IMR-90 (cell line): ENCODE measurements around the gene CLEC16A. TPM values are rescaled to one million over a fixed set of nuclear protein-coding genes. Genes with fewer than 3 reads are reported as not detected.

Experiments
- ATAC-seq: fragments of 200-7000 bp; cut with Tn5 transposase; 2 replicates; pipeline ENCODE4 v1.9.1; 2020; ENCODE audit warnings: low read depth, mild to moderate bottlenecking, moderate library complexity
- BruUV-seq: library from RNA; stranded (reverse); fragments of 400-500 nt; replicated peaks from 2 replicates; lab custom pipeline; 2021; lab: Mats Ljungman, UMichigan
- CTCF ChIA-PET: fragments of 300-600 bp; formaldehyde crosslinking; extraction: SDS; loops from one replicate; lab custom pipeline; 2021; ENCODE audit warnings: antibody characterized with exemption; lab: Yijun Ruan, JAX
- POLR2A ChIA-PET: fragments of 300-600 bp; sonication (Branson Sonifier 250); formaldehyde crosslinking; loops from one replicate; lab custom pipeline; 2022; ENCODE audit warnings: antibody characterized with exemption; ENCODE audit not compliant: unreplicated experiment; lab: Charles Lee
- DNase-seq: peaks from one replicate; pipeline ENCODE4 v3.0.0; 2013
- H2AFZ ChIP-seq: replicated peaks from 2 replicates; pipeline ENCODE3; 2013; ENCODE audit warnings: low read length, mild to moderate bottlenecking; ENCODE audit not compliant: poor library complexity
- H2AK5ac ChIP-seq: 2 replicates; pipeline ENCODE4 v1.6.1; 2013; ENCODE audit warnings: low read depth, low read length, inconsistent platforms
- H2AK9ac ChIP-seq: replicated peaks from 2 replicates; pipeline ENCODE3; 2013; ENCODE audit warnings: mild to moderate bottlenecking, low read depth, low read length, moderate library complexity; ENCODE audit not compliant: poor library complexity
- H2BK120ac ChIP-seq: 2 replicates; pipeline ENCODE4 v1.6.1; 2013; ENCODE audit warnings: low read depth, low read length, inconsistent platforms
- H2BK15ac ChIP-seq: 3 replicates; pipeline ENCODE4 v1.6.1; 2013; ENCODE audit warnings: low read depth, low read length, inconsistent platforms
- H2BK20ac ChIP-seq: 2 replicates; pipeline ENCODE4 v1.6.1; 2013; ENCODE audit warnings: low read depth, mild to moderate bottlenecking, inconsistent platforms, low read length, moderate library complexity
- H2BK5ac ChIP-seq: 2 replicates; pipeline ENCODE4 v1.6.1; 2013; ENCODE audit warnings: mild to moderate bottlenecking, low read depth, low read length, inconsistent platforms; ENCODE audit not compliant: poor library complexity, severe bottlenecking
- H3K14ac ChIP-seq: replicated peaks from 2 replicates; pipeline ENCODE4 v1.6.1; 2013; ENCODE audit warnings: low read depth, low read length, inconsistent platforms
- H3K18ac ChIP-seq: 2 replicates; pipeline ENCODE4 v1.6.1; 2013; ENCODE audit warnings: low read depth, low read length, control low read depth
- H3K23ac ChIP-seq: 2 replicates; pipeline ENCODE4 v1.6.1; 2013; ENCODE audit warnings: low read depth, low read length, inconsistent platforms
- H3K27ac ChIP-seq: 2 replicates; pipeline ENCODE4 v1.5.1; 2013; ENCODE audit warnings: mild to moderate bottlenecking, control low read depth, low read length; ENCODE audit not compliant: insufficient read depth
- H3K27me3 ChIP-seq: 2 replicates; pipeline ENCODE4 v1.6.1; 2013; ENCODE audit warnings: low read length; ENCODE audit not compliant: control insufficient read depth, insufficient read depth
- H3K36me3 ChIP-seq: 2 replicates; pipeline ENCODE4 v1.6.1; 2013; ENCODE audit warnings: low read length, mixed read lengths; ENCODE audit not compliant: control insufficient read depth, insufficient read depth
- H3K4ac ChIP-seq: 2 replicates; pipeline ENCODE4 v1.6.1; 2013; ENCODE audit warnings: low read depth, low read length, inconsistent platforms
- H3K4me1 ChIP-seq: 2 replicates; pipeline ENCODE4 v1.6.1; 2013; ENCODE audit warnings: low read length, mixed read lengths; ENCODE audit not compliant: control insufficient read depth, insufficient read depth
- H3K4me2 ChIP-seq: 2 replicates; pipeline ENCODE4 v1.6.1; 2013; ENCODE audit warnings: low read depth, mild to moderate bottlenecking, control low read depth, low read length, moderate library complexity
- H3K4me3 ChIP-seq: 2 replicates; pipeline ENCODE4 v1.5.1; 2013; ENCODE audit warnings: low read depth, mild to moderate bottlenecking, control low read depth, low read length, moderate library complexity; ENCODE audit not compliant: insufficient read depth
- H3K56ac ChIP-seq: 2 replicates; pipeline ENCODE4 v1.6.1; 2013; ENCODE audit warnings: low read length, inconsistent platforms; ENCODE audit not compliant: insufficient read depth; ENCODE audit errors: extremely low read depth
- H3K79me1 ChIP-seq, 2 experiments: 2 replicates each; pipeline ENCODE4 v1.6.1; 2013; ENCODE audit warnings: low read length in 2 of 2, inconsistent platforms in 1 of 2, low read depth in 1 of 2
- H3K9ac ChIP-seq: 2 replicates; pipeline ENCODE4 v1.6.1; 2013; ENCODE audit warnings: low read depth, low read length, control low read depth
- H3K9me1 ChIP-seq: 2 replicates; pipeline ENCODE4 v1.6.1; 2013; ENCODE audit warnings: low read length, inconsistent platforms; ENCODE audit not compliant: insufficient read depth
- H3K9me3 ChIP-seq: 2 replicates; pipeline ENCODE4 v1.6.1; 2013; ENCODE audit warnings: low read length; ENCODE audit not compliant: control insufficient read depth, insufficient read depth
- H4K20me1 ChIP-seq: 2 replicates; pipeline ENCODE4 v1.6.1; 2013; ENCODE audit warnings: low read length, inconsistent platforms; ENCODE audit not compliant: insufficient read depth
- H4K5ac ChIP-seq: 2 replicates; pipeline ENCODE4 v1.6.1; 2013; ENCODE audit warnings: mild to moderate bottlenecking, low read depth, low read length, control low read depth
- H4K8ac ChIP-seq, 2 experiments: 2 replicates each; pipeline ENCODE4 v1.6.1; 2013; ENCODE audit warnings: low read depth in 2 of 2, low read length in 2 of 2, control low read depth in 1 of 2, inconsistent platforms in 1 of 2
- H4K91ac ChIP-seq: 2 replicates; pipeline ENCODE4 v1.6.1; 2013; ENCODE audit warnings: low read depth, low read length, inconsistent platforms; ENCODE audit not compliant: insufficient read depth
- MAZ ChIP-seq: IDR thresholded peaks from 2 replicates; pipeline ENCODE4 v1.6.1; 2012; ENCODE audit warnings: low read depth, mild to moderate bottlenecking, low read length, improper control_type of control experiment, moderate library complexity, borderline replicate concordance
- RCOR1 ChIP-seq: IDR thresholded peaks from 2 replicates; pipeline ENCODE4 v1.6.1; 2012; ENCODE audit warnings: mild to moderate bottlenecking, low read length, improper control_type of control experiment; ENCODE audit not compliant: insufficient replicate concordance
- WGBS, 2 experiments: methylation state at CpG; one replicate each; pipeline versions ENCODE4 v1.1.5 to v1.1.7; 2013; ENCODE audit warnings: missing lambda C conversion rate in 2 of 2; ENCODE audit not compliant: insufficient read length in 1 of 2; ENCODE audit errors: extremely low coverage in 2 of 2; 5-methylcytosine and 5-hydroxymethylcytosine counted together
- dilution Hi-C: fragments of 300-500 bp; cut with HindIII; formaldehyde crosslinking; loops from one replicate; pipeline ENCODE4 v1.14.3; 2018; ENCODE audit warnings: low sequenced_read_pairs; ENCODE audit not compliant: unreplicated experiment
- in situ Hi-C: fragments of 300-500 bp; cut with MboI; formaldehyde crosslinking; loops from 3 replicates; pipeline ENCODE4 v1.14.3; 2019; ENCODE audit warnings: low sequenced_read_pairs, inconsistent platforms, mixed read lengths
- intact Hi-C: fragments of 100-400 bp; cut with micrococcal nuclease; formaldehyde crosslinking; loops from 2 replicates; pipeline ENCODE4 v1.10.0; 2022
- polyA plus RNA-seq, 3 experiments: library from polyadenylated mRNA; depleted of rRNA; stranded (reverse); fragments of >200 nt; gene quantifications; 2 replicates each; pipeline ENCODE4 v1.2.3, GENCODE V29; 2012; ENCODE audit warnings: low replicate concordance in 1 of 3
- total RNA-seq: library from RNA; depleted of rRNA; stranded (reverse); fragments of >200 nt; gene quantifications from 2 replicates; pipeline ENCODE4 v1.2.3, GENCODE V29; 2012
- TF ChIP-seq, protein P1 (sequence below): conservative IDR thresholded peaks from 2 replicates; pipeline ENCODE4 v1.5.1; 2012; ENCODE audit warnings: mild to moderate bottlenecking, low read depth, low read length, improper control_type of control experiment

Gene CLEC16A
- total and polyA plus RNA-seq, 2 of the 4 experiments (the other 2 are of a cell fraction): 15.9 to 16.5 TPM

DNA sequence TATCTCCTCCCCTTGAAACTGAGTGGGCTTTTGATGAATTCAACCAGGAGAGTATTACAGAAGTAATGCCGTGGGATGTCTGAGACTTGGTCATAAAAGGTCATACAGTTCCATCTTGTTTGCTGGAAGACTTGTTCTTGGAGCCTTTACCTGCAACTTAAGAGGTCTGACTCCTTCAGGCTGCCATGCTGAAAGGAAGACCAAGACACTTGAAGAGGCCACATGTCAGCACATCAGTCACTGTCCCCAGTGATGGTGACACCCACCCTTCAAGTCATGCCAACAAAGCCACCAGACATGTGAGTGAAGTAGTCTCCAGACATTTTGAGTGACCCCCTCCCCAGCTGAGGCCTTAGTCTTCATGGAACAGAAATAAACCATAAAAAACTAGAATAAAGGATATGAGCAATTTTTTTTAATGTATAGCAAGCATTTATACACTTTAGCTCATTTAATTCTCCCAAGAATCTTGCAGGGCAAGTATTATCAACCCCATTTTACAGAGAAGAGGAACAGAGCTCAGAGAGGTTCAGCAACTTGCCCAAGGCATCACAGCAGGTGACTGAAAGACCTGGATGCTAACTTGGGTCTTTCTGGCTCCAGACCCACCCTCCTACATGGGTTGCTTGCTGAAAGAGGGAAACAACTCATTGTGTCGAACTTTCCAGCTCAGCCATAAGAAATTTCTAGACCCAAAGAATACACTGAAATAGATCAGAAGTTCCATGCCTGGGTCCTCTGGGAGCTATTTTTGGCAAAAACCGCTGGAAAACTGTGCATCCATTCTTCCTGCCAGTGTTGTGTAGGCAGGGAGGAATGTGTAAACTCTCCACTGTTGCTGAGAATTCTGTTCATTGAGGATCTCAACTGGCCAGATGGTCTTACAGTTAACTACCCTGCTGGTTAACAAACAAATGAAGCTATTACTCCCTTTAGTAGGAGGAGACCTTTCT, 273.6 kb downstream of the CLEC16A start (continued):
- TF ChIP-seq RCOR1 (no peak), MAZ (no peak)

DNA sequence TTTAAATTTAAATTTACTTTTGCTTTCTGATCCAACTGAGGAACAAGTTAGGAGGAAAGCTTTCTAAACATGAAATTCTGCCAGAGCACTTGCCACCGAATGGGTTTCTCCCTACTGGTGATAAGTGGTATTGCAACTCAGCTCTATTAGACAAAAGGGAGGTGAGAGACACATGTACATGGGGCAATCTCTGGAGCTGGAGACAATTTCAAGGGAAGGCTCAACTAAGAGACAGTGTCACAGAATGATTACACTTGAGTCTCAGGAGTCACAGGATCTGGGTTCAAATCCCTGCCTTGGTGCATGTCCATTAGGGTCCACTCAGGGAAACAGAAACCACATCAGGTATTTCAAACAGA, 274.2 kb downstream of the CLEC16A start:
- Histone ChIP-seq H2BK20ac (no peak overlapping the region), H3K4me2 (no peak overlapping the region), H3K4ac (no peak overlapping the region), H2BK15ac (no peak overlapping the region), H2BK5ac (no peak overlapping the region), H3K23ac (no peak overlapping the region), H2AK9ac (no peak overlapping the region), H3K4me1 (no peaks in the 10 kb centered on the region), H3K9me1 (no peaks in the 10 kb centered on the region), H3K36me3 (no peaks in the 10 kb centered on the region), H3K27me3 (no peaks in the 10 kb centered on the region; the same call in 1 of the 2 replicates), H3K18ac (no peak overlapping the region), H4K5ac (no peak overlapping the region), H4K8ac (no peak overlapping the region), H2AFZ (no peak overlapping the region), H3K9ac (no peak overlapping the region), H3K79me1 (no peaks in the 10 kb centered on the region), H3K27ac (no peak overlapping the region), H3K56ac (no peak overlapping the region), H2BK120ac (no peak overlapping the region), H3K4me3 (no peak overlapping the region), H3K14ac (no peak overlapping the region), H3K9me3 (peaks cover 23% of the 10 kb centered on the region), H4K20me1 (no peaks in the 10 kb centered on the region), H2AK5ac (no peak overlapping the region), H4K91ac (no peak overlapping the region)
- no peak for ATAC-seq
- dilution Hi-C loops (no loop called here), intact Hi-C loops (no loop called here), in situ Hi-C loops (no loop called here)
- TF ChIP-seq, protein P1, sequence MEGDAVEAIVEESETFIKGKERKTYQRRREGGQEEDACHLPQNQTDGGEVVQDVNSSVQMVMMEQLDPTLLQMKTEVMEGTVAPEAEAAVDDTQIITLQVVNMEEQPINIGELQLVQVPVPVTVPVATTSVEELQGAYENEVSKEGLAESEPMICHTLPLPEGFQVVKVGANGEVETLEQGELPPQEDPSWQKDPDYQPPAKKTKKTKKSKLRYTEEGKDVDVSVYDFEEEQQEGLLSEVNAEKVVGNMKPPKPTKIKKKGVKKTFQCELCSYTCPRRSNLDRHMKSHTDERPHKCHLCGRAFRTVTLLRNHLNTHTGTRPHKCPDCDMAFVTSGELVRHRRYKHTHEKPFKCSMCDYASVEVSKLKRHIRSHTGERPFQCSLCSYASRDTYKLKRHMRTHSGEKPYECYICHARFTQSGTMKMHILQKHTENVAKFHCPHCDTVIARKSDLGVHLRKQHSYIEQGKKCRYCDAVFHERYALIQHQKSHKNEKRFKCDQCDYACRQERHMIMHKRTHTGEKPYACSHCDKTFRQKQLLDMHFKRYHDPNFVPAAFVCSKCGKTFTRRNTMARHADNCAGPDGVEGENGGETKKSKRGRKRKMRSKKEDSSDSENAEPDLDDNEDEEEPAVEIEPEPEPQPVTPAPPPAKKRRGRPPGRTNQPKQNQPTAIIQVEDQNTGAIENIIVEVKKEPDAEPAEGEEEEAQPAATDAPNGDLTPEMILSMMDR: peak; percentile 24; the same call in 1 of the 2 replicates
- TF ChIP-seq MAZ: no peak
- no CpG with 5 or more reads among the region's 1 CpG for WGBS, 2 experiments
- ChIA-PET POLR2A (no interaction called here), CTCF (interaction anchor here (0.9 kb wide), 1 partner anchor 34 kb away, joined by 3 read pairs; no protein-coding TSS in a partner anchor)
- no TSS peak for BruUV-seq
- no peak for DNase-seq
